DND-41 (cell line): ENCODE data around the gene P4HB.

ENCODE experiments used
- ATAC-seq: fragments of 200-7000 bp; cut with Tn5 transposase; 3 replicates; pipeline ENCODE4 v1.9.1; 2021; ENCODE audit warnings: low read depth; ENCODE audit not compliant: insufficient read depth
- DNase-seq: peaks from one replicate; pipeline ENCODE4 v3.0.0-alpha.2; 2020
- H2AFZ ChIP-seq: 2 replicates; pipeline ENCODE4 v1.6.0; 2012; ENCODE audit warnings: low read depth, low read length
- H3K27ac ChIP-seq: 2 replicates; pipeline ENCODE4 v1.5.1; 2012; ENCODE audit warnings: low read length, inconsistent platforms
- H3K27me3 ChIP-seq: fragments of 200-600 bp; sonication (generic); 2 replicates; pipeline ENCODE4 v1.6.0; 2012; ENCODE audit warnings: low read length, mild to moderate bottlenecking, inconsistent platforms; ENCODE audit not compliant: insufficient read depth, poor library complexity
- H3K36me3 ChIP-seq: 2 replicates; pipeline ENCODE4 v1.5.1; 2012; ENCODE audit warnings: low read length, inconsistent platforms; ENCODE audit not compliant: insufficient read depth
- H3K4me1 ChIP-seq: 2 replicates; pipeline ENCODE4 v1.5.1; 2012; ENCODE audit warnings: mild to moderate bottlenecking, low read length; ENCODE audit not compliant: insufficient read depth
- H3K4me2 ChIP-seq: 2 replicates; pipeline ENCODE4 v1.6.0; 2012; ENCODE audit warnings: mild to moderate bottlenecking, moderate library complexity, low read length, inconsistent platforms; ENCODE audit not compliant: insufficient read depth
- H3K4me3 ChIP-seq, 2 experiments: fragments of 200-600 bp in 1 of 2; shearing (Covaris generic) in 1 of 2; 2 replicates each; pipeline ENCODE4 v1.5.1; 2012 to 2016; ENCODE audit warnings: inconsistent platforms in 2 of 2, low read length in 2 of 2, mild to moderate bottlenecking in 2 of 2, low read depth in 1 of 2, moderate library complexity in 1 of 2
- H3K79me2 ChIP-seq: 2 replicates; pipeline ENCODE4 v1.6.0; 2012; ENCODE audit warnings: low read length, inconsistent platforms; ENCODE audit not compliant: insufficient read depth
- H3K9ac ChIP-seq: 2 replicates; pipeline ENCODE4 v1.6.0; 2012; ENCODE audit warnings: low read depth, mild to moderate bottlenecking, inconsistent platforms, low read length, moderate library complexity
- H3K9me3 ChIP-seq: 2 replicates; pipeline ENCODE4 v1.5.1; 2012; ENCODE audit warnings: low read length, moderate library complexity, mild to moderate bottlenecking, inconsistent platforms; ENCODE audit not compliant: insufficient read depth, severe bottlenecking
- H4K20me1 ChIP-seq: 2 replicates; pipeline ENCODE4 v1.6.0; 2012; ENCODE audit warnings: low read length; ENCODE audit not compliant: insufficient read depth
- EZH2 ChIP-seq: IDR thresholded peaks from 3 replicates; pipeline ENCODE4 v1.6.1; 2012; ENCODE audit warnings: borderline replicate concordance, low read depth, mild to moderate bottlenecking, moderate library complexity, low read length, inconsistent platforms; ENCODE audit not compliant: severe bottlenecking
- TF ChIP-seq, protein P1 (sequence below): IDR thresholded peaks from 2 replicates; pipeline ENCODE4 v1.5.1; 2012; ENCODE audit warnings: borderline replicate concordance, low read length, moderate library complexity, mild to moderate bottlenecking; ENCODE audit not compliant: poor library complexity, severe bottlenecking; ENCODE audit errors: extremely low read depth

The P4HB gene

GRCh38 chr17:81903415-81903831 lies 43.1 kb upstream of the P4HB start:
- Histone ChIP-seq H3K9ac (no peak overlapping the region), H3K9me3 (no peaks in the 10 kb centered on the region), H3K4me2 (no peak overlapping the region), H2AFZ (no peak overlapping the region), H3K79me2 (no peaks in the 10 kb centered on the region; the same call in 1 of the 2 replicates), H4K20me1 (peaks cover 25% of the 10 kb centered on the region; the same call in 1 of the 2 replicates), H3K36me3 (peaks cover 80% of the 10 kb centered on the region), H3K27ac (no peak overlapping the region), H3K4me1 (no peaks in the 10 kb centered on the region), H3K27me3 (no peaks in the 10 kb centered on the region), H3K4me3 (no peak overlapping the region)
- no peak for ATAC-seq
- no peak for DNase-seq
- TF ChIP-seq EZH2 = no peak
- TF ChIP-seq, protein P1, sequence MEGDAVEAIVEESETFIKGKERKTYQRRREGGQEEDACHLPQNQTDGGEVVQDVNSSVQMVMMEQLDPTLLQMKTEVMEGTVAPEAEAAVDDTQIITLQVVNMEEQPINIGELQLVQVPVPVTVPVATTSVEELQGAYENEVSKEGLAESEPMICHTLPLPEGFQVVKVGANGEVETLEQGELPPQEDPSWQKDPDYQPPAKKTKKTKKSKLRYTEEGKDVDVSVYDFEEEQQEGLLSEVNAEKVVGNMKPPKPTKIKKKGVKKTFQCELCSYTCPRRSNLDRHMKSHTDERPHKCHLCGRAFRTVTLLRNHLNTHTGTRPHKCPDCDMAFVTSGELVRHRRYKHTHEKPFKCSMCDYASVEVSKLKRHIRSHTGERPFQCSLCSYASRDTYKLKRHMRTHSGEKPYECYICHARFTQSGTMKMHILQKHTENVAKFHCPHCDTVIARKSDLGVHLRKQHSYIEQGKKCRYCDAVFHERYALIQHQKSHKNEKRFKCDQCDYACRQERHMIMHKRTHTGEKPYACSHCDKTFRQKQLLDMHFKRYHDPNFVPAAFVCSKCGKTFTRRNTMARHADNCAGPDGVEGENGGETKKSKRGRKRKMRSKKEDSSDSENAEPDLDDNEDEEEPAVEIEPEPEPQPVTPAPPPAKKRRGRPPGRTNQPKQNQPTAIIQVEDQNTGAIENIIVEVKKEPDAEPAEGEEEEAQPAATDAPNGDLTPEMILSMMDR = no peak

DNA sequence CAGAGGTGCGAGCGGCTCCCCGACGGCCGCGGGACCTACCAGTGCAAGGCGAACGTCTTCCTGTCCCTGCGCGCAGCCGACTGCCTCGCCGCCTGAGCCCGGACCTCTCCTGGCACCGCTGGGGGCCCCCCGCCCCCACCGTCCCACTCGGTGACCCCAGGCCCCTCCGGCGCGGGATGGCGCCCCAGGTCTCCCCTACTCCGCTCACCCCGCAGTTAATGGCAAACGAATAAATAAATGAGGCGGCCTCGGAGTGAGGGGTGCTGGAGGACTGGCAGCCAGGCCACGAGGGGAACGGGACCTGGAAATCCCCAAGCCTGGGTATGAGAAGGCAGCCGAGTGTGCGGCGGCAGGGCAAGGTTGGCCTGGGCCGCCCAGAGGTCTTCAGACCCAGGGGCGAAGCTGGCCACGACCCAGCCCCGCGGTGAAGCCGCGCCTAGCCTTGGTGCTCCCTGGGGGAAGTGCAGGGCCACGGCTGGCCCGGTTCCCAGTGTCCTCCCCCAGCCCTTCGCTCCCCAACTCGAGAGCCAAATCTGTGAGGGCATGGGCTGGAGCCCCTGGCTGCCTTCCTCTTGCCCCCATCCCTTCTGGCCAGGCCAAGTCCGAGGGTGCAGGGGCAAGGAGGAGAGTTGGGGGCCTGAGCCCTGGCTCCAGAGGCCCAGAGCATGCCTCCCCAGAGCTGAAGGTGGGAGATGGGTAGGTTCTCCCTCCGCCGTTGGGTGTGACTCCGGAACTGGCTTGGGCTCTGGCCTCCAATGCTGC lies 42.5 kb upstream of the P4HB start:
- TF ChIP-seq, protein P1 = no peak

DNA sequence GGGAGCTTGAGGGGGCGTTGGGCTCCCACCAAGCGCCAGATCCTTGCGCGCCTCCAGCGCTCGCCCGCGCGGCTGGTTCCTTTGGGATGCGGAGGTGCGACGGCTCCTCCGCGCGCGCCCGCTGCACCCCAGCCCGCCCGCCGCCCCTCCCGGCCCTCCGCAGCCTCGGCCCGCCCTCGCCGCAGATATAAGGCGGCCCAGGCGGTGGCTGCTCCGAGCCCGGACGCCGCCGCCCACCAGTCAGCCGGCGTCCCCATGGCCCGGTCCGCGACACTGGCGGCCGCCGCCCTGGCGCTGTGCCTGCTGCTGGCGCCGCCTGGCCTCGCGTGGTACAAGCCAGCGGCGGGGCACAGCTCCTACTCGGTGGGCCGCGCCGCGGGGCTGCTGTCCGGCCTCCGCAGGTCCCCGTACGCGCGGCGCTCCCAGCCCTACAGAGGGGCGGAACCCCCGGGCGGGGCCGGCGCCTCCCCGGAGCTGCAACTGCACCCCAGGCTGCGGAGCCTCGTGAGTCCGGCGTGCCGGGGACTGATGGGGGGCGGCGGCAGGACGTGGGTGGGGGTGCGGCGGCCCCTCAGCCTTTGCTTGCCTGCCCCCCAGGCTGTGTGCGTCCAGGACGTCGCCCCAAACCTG lies 41.8 kb upstream of the P4HB start, which contains the start of gene NPB:
TSS of gene NPB (plus strand) at position 216 of the 630 bp plus-strand sequence. CDS start at position 256, 40 bp downstream.
- ATAC-seq (no peak), DNase-seq (no peak)
- H4K20me1 ChIP-seq = peaks cover 13% of the 10 kb centered on the region; the same call in 1 of the 2 replicates
- H3K4me1 ChIP-seq = no peaks in the 10 kb centered on the region
- H3K4me2 ChIP-seq = no peak within 1 kb of the TSS
- no peak within 1 kb of the TSS for H3K9ac ChIP-seq
- no peak within 1 kb of the TSS for H2AFZ ChIP-seq
- H3K4me3 ChIP-seq = no peak within 1 kb of the TSS
- peaks cover 80% of the 10 kb centered on the region for H3K36me3 ChIP-seq
- H3K79me2 ChIP-seq = peaks cover 10% of the 10 kb centered on the region; the same call in 1 of the 2 replicates
- no peak within 1 kb of the TSS for H3K27ac ChIP-seq
- no peaks in the 10 kb centered on the region for H3K27me3 ChIP-seq
- TF ChIP-seq EZH2 = no peak
- TF ChIP-seq, protein P1 = no peak
- H3K9me3 ChIP-seq = no peaks in the 10 kb centered on the region

More for the DNA sequence above, 42.5 kb upstream of the P4HB start:
- Histone ChIP-seq H3K4me2 (no peak overlapping the region), H3K27me3 (no peaks in the 10 kb centered on the region), H4K20me1 (peaks cover 19% of the 10 kb centered on the region; the same call in 1 of the 2 replicates), H3K4me1 (no peaks in the 10 kb centered on the region), H3K9me3 (no peaks in the 10 kb centered on the region), H3K79me2 (peaks cover 4% of the 10 kb centered on the region; the same call in 1 of the 2 replicates), H3K4me3 (no peak overlapping the region), H3K27ac (no peak overlapping the region), H3K9ac (no peak overlapping the region), H3K36me3 (peaks cover 80% of the 10 kb centered on the region), H2AFZ (no peak overlapping the region)
- ATAC-seq (no peak), DNase-seq (no peak)
